Stomach smooth muscle (tissue), 2 donors: Measurements from ENCODE around the gene AK9.
"Not testable (repeated sequence)": the region's sequence is repeated elsewhere in the genome, so short reads cannot be mapped to it uniquely, and the experiment has no call there.

Experiments used
- H3K27ac ChIP-seq: one replicate; pipeline ENCODE4 v1.7.0; 2013; ENCODE audit warnings: mild to moderate bottlenecking, low read length, inconsistent platforms
- H3K27me3 ChIP-seq, 2 donors: one replicate each; pipeline ENCODE4 v1.7.0; 2013; ENCODE audit warnings: low read length in 2 of 2; ENCODE audit not compliant: insufficient read depth in 2 of 2, control insufficient read depth in 1 of 2
- H3K36me3 ChIP-seq, 2 donors: one replicate each; pipeline ENCODE4 v1.7.0; 2013; ENCODE audit warnings: low read length in 2 of 2; ENCODE audit not compliant: control insufficient read depth in 2 of 2, insufficient read depth in 2 of 2
- H3K4me1 ChIP-seq: one replicate; pipeline ENCODE4 v1.7.0; 2013; ENCODE audit warnings: low read length; ENCODE audit not compliant: control insufficient read depth, insufficient read depth
- H3K4me3 ChIP-seq, 2 donors: one replicate each; pipeline ENCODE4 v1.7.0; 2013; ENCODE audit warnings: low read length in 2 of 2
- H3K9ac ChIP-seq, 2 donors: one replicate each; pipeline ENCODE4 v1.7.0; 2013; ENCODE audit warnings: low read length in 2 of 2, mild to moderate bottlenecking in 1 of 2
- H3K9me3 ChIP-seq, 2 donors: one replicate each; pipeline ENCODE4 v1.7.0; 2013; ENCODE audit warnings: low read length in 2 of 2; ENCODE audit not compliant: control insufficient read depth in 2 of 2
- donor health status: healthy.
- donor health status: Pancreatic carcinoma.

AK9 gene

DNA sequence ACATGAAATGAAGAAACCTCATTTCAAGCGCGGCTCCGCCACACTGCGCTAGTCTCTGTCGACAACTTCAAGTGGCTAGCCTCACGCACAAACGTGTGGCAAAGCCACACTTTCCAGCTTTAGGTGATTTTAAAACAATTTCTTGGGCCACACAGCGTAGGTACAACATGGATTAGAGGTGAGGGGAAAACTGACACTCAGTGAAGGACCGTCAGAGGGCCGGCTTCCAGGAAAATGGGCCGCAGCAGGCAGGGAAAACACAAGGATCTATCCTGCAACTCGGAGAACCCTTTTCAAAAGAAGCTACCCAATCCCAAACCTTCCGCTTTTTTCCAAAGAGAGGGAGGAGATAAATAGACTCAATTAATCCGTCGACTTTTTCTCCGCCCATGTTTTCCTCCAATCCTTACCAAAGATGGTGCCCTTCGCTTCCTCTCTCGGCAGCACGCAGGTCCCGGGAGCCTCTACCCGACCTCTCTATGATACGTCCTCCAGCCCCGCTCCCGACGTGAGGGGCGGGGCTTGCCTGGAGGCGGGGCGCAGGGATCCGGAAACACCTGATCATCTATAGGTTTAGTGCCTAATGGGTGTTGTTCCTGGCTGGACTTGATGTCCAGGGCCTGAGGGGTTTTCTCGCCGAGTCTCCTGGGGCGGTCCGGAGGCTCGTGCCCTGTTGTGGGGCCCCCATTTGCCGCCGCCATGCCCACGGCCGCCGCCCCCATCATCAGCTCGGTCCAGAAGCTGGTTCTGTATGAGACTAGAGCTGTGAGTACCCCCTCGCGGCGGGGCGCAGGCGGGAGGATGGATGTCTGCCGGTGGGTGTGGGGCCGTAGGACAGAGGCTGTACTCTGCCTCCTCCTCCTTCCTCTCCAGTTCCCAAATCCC, at the start of gene AK9, which contains the start of gene FIG4:
TSS of gene AK9 (minus strand) at position 466 of the 885 bp plus-strand sequence. CDS start 15,457 bp downstream, outside the sequence.
TSS of gene FIG4 (plus strand) at position 560 of the 885 bp plus-strand sequence. CDS start at position 700, 140 bp downstream.
- H3K4me1 ChIP-seq: peaks cover 3% of the 10 kb centered on the region
- H3K27ac ChIP-seq: peak within 1 kb of the TSS; percentile 89
- no peaks in the 10 kb centered on the region for H3K9me3 ChIP-seq
- H3K27me3 ChIP-seq: no peaks in the 10 kb centered on the region
- H3K9ac ChIP-seq: peak within 1 kb of the TSS; percentile 98 to 99
- H3K4me3 ChIP-seq: peak within 1 kb of the TSS; percentile 89 to 99
- H3K36me3 ChIP-seq: no peaks in the 10 kb centered on the region

DNA sequence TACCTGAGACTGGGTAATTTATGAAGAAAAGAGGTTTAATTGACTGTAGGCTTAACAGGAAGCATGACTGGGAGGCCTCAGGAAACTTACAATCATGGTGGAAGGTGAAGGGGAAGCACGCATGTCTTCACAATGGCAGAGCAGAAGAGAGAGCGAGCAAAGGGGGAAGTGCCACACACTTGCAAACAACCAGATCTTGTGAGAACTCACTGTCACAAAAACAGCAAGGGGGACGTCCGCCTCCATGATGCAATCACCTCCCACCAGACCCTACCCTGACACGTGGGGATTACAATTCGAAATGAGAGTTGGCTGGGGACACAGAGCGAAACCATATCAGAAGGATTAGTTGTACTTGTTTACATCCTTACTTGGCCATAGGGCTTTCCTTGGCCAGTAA, 49.8 kb upstream of the AK9 start:
- H3K27me3 ChIP-seq: no peaks in the 10 kb centered on the region
- peaks cover 12 to 16% of the 10 kb centered on the region in 2 donors for H3K36me3 ChIP-seq
- no peak overlapping the region for H3K9ac ChIP-seq
- no peaks in the 10 kb centered on the region for H3K4me1 ChIP-seq
- no peaks in the 10 kb centered on the region for H3K9me3 ChIP-seq
- no peak overlapping the region for H3K4me3 ChIP-seq
- no peak overlapping the region for H3K27ac ChIP-seq

DNA sequence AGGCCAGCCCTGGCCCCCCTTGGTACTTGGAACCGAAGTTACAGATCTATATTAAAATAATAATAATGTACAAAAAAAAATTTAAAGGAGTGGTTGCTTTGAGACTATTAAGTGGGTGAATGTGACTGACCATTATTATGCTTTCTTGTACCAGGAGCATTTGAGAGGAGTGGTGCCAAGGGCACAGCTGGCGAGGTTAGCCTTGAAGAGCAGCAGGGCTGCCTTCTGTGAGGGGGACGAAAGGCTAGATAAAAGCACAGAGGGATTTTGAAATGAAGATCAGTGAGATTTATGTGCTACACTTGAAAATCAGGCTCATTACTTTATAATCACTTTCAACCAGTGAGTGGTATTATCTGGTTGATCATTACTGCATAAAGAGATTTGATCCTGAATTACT, 48.7 kb upstream of the AK9 start:
- peaks cover 14 to 16% of the 10 kb centered on the region in 2 donors for H3K36me3 ChIP-seq
- H3K9me3 ChIP-seq: no peaks in the 10 kb centered on the region
- H3K27me3 ChIP-seq: no peaks in the 10 kb centered on the region
- H3K27ac ChIP-seq: no peak overlapping the region
- no peak overlapping the region for H3K4me3 ChIP-seq
- H3K4me1 ChIP-seq: no peaks in the 10 kb centered on the region
- H3K9ac ChIP-seq: no peak overlapping the region

DNA sequence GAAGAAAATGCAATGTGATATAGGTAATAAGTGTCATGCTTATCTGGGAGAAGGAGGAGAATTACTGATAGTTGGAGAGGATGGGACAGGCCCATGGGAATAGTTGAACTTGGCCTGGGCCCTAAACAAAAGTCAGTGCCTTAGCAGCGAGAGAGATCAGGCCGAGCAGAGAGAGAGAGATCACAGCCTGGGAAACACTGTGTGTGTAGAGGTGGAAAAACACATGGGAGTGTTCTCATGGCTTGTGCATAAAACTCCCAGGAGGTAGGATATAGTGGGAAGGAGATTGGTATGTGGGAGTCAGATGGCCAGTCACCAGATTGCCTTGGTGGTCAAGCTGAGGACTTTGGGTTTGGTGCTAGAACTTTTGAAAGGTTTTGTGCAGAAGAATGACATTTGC, 47.7 kb upstream of the AK9 start:
- Histone ChIP-seq H3K36me3 (peaks cover 8 to 14% of the 10 kb centered on the region in 2 donors), H3K4me1 (no peaks in the 10 kb centered on the region), H3K27me3 (no peaks in the 10 kb centered on the region), H3K9me3 (no peaks in the 10 kb centered on the region), H3K4me3 (no peak overlapping the region), H3K9ac (no peak overlapping the region), H3K27ac (no peak overlapping the region)

DNA sequence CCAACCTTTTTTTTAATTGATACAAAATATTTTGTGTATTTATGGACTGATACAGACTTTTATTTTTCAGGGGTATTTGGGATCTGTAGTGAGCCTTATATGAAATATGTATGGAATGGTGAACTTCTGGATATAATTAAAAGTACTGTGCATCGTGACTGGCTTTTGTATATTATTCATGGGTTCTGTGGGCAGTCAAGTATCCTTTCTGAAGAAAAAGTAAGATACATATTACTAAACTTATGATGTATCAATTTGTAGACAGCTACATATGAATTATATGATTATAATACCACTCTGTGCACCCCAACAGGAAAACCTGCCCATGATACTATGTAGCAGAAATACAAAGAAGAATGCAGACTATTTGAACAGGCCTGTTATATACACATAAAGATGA, 47.3 kb upstream of the AK9 start:
- Histone ChIP-seq H3K4me3 (no peak overlapping the region), H3K9me3 (no peaks in the 10 kb centered on the region), H3K4me1 (no peaks in the 10 kb centered on the region), H3K9ac (no peak overlapping the region), H3K27ac (no peak overlapping the region), H3K36me3 (peaks cover 7 to 10% of the 10 kb centered on the region in 2 donors), H3K27me3 (no peaks in the 10 kb centered on the region)

DNA sequence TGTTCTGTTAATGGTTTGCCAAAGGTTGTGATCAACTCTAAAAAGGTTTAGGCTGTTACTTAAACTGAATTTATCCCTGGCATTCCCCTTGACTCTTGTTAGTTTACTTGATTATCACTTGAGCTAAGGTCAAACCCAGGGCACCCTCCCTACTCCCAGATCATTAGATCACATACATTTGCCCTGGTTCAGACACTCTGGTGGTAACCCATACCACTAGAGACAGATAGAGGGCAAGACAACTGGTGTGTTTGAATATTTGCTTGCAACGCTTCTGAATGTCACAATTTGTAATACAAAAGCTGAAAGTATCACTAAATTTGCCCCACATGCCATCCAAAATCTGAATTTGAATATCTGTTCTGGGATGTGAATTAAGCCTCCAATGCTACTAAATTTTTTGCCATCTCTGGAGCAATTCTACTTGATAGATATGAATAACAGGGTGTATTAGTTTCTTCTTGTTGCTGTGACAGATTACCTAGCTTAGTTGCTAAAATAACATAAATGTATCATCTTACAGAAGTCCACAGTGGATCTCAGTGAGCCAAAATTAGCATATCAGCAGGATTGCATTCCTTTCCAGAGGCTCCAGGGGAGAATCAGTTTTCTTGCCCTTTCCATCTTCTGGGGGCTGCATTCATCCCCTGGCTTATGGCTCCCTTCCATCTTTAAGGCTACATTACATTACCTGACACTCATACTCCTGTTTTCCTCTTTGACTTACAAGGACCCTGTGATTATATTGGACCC, 45.4 kb upstream of the AK9 start:
- H3K27me3 ChIP-seq: no peaks in the 10 kb centered on the region
- H3K4me3 ChIP-seq: no peak overlapping the region
- peaks cover 7 to 9% of the 10 kb centered on the region in 2 donors for H3K36me3 ChIP-seq
- no peaks in the 10 kb centered on the region for H3K9me3 ChIP-seq
- H3K4me1 ChIP-seq: no peaks in the 10 kb centered on the region
- no peak overlapping the region for H3K27ac ChIP-seq
- no peak overlapping the region for H3K9ac ChIP-seq

DNA sequence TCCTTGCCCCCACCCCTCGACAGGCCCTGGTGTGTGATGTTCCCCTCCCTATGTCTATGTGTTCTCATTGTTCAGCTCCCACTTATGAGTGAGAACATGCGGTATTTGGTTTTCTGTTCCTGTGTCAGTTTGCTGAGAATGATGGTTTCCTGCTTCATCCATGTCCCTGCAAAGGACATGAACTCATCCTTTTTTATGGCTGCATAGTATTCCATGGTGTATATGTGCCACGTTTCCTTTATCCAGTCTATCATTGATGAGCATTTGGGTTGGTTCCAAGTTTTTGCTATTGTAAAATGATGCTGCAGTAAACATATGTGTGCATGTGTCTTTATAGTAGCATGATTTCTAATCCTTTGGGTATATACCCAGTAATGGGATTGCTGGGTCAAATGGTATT, 34.2 kb upstream of the AK9 start:
- not testable (repeated sequence) for H3K27ac ChIP-seq, H3K4me1 ChIP-seq, H3K4me3 ChIP-seq, H3K36me3 ChIP-seq, H3K9ac ChIP-seq, H3K9me3 ChIP-seq, H3K27me3 ChIP-seq

DNA sequence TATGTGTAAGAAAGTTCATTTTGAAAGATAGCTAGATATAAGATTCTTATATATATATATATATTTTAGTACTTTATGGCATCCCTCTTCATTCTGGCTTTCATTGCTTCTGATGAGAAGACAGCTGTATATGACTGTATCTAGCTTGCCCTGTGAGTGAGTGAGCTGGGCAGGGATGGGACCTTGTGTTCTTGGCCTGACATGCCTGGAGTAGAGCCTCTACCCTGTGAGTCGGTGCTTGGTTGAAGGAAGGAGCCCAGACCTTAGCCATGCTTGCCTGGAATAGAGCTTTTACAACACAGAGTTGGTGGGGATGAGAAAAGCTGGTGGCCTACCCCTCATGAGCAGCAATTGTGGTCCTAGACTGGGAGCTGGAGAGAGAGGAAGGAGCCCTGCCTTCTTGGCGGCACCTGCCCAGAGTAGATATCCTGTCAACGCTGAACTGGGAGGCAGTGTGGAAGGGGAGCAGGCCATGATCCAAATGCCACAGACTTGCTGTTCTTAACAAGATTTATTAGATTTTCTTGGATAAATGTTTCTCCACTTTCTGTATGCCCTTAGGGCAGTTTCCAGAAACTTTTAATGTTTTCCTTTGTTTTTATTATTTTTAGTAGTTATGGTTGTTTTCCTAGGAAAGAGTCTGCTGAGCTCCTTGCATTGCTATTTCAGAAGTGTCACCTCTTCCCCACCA, 31.7 kb upstream of the AK9 start:
- no peak overlapping the region for H3K9ac ChIP-seq
- no peaks in the 10 kb centered on the region for H3K4me1 ChIP-seq
- H3K9me3 ChIP-seq: no peaks in the 10 kb centered on the region
- peaks cover 3 to 4% of the 10 kb centered on the region in 2 donors for H3K36me3 ChIP-seq
- no peak overlapping the region for H3K4me3 ChIP-seq
- H3K27me3 ChIP-seq: no peaks in the 10 kb centered on the region
- no peak overlapping the region for H3K27ac ChIP-seq

DNA sequence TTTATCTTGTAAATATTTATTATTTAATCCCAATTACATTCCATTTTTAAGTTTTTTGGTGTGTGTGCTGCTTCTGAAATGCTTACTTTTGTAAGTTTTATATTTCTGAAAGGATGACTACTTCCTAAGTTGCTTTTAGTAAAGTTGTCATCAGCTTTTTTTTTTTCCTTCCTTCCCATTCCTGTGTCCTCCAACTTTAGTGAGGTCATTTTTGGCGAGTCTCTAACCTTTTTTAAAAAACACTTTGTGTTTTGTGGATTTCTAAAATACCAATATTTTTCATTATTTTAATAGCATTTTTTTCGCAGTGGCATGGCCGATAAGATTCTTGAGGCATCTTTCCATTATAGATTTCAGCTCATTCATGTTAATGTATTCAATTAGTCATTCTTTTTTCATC, 31.0 kb upstream of the AK9 start:
- Histone ChIP-seq H3K4me3 (no peak overlapping the region), H3K36me3 (peaks cover 3 to 8% of the 10 kb centered on the region in 2 donors), H3K27ac (no peak overlapping the region), H3K27me3 (no peaks in the 10 kb centered on the region), H3K9ac (no peak overlapping the region), H3K4me1 (no peaks in the 10 kb centered on the region), H3K9me3 (no peaks in the 10 kb centered on the region)

DNA sequence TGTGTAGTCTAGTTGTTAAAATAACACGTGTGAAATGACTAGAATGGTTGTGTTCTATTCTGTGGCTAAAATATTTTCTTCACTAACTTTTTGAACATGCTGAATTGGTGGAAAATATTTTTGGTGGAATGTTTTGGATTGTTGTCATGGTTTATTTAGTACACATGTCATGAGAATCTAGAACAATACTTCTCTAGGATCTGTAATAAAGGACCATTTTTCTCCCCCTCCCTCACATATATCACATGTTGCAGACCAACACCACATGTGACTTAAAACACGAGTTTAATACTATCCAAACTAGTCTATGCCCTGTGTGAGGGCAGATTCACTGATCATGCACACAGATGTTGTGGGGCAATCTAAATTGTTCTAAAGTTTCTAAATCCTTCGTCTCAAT, 29.3 kb upstream of the AK9 start:
- Histone ChIP-seq H3K27me3 (no peaks in the 10 kb centered on the region), H3K4me1 (no peaks in the 10 kb centered on the region), H3K36me3 (peaks cover 5 to 8% of the 10 kb centered on the region in 2 donors), H3K9ac (no peak overlapping the region), H3K4me3 (no peak overlapping the region), H3K9me3 (no peaks in the 10 kb centered on the region), H3K27ac (no peak overlapping the region)
